Activated naive CD4-positive, alpha-beta T cell treated with Interleukin-2 at 50 U/mL for 16 hours (primary cell): ENCODE data around the gene TMEM213.

ENCODE experiments used
- DNase-seq: peaks from one replicate; pipeline ENCODE4 v3.0.0-alpha.2; 2020

TMEM213 gene

GRCh38 chr7:138843632-138844580 lies 46.1 kb downstream of the TMEM213 start:
- no peak for DNase-seq

GRCh38 chr7:138845711-138846110 lies 47.9 kb downstream of the TMEM213 start:
- DNase-seq: no peak

- DNase-seq: no peak
These were observed 50.5 kb downstream of the TMEM213 start for GRCh38 chr7:138848056-138848980.

- no peak for DNase-seq
These were observed 51.9 kb downstream of the TMEM213 start for GRCh38 chr7:138849701-138850100.

- DNase-seq: no peak
These were observed 54.7 kb downstream of the TMEM213 start for GRCh38 chr7:138852469-138852868.

- DNase-seq: no peak
These were observed 55.7 kb downstream of the TMEM213 start for GRCh38 chr7:138853448-138853847.

GRCh38 chr7:138854115-138854645 lies 56.4 kb downstream of the TMEM213 start:
- DNase-seq: no peak

GRCh38 chr7:138857728-138858127 lies 59.9 kb downstream of the TMEM213 start:
- DNase-seq: no peak

- no peak for DNase-seq
These were observed 63.3 kb downstream of the TMEM213 start for GRCh38 chr7:138861051-138861450.

GRCh38 chr7:138863931-138864330 lies 66.1 kb downstream of the TMEM213 start:
- no peak for DNase-seq

- DNase-seq: no peak
These were observed 66.9 kb downstream of the TMEM213 start for GRCh38 chr7:138864667-138865066.

GRCh38 chr7:138865843-138866242 lies 68.0 kb downstream of the TMEM213 start:
- peak; percentile 23 for DNase-seq

GRCh38 chr7:138866353-138866752 lies 68.6 kb downstream of the TMEM213 start:
- DNase-seq: no peak

GRCh38 chr7:138867744-138868143 lies 70.0 kb downstream of the TMEM213 start:
- DNase-seq: no peak

- DNase-seq: no peak
These were observed 70.9 kb downstream of the TMEM213 start for GRCh38 chr7:138868711-138869110.

GRCh38 chr7:138869353-138869752 lies 71.6 kb downstream of the TMEM213 start:
- no peak for DNase-seq

GRCh38 chr7:138871065-138871813 lies 73.4 kb downstream of the TMEM213 start:
- DNase-seq: no peak

GRCh38 chr7:138871814-138872090 lies 74.0 kb downstream of the TMEM213 start:
- no peak for DNase-seq

- no peak for DNase-seq
These were observed 74.8 kb downstream of the TMEM213 start for GRCh38 chr7:138872576-138872975.

GRCh38 chr7:138873220-138873892 lies 75.6 kb downstream of the TMEM213 start:
- DNase-seq: no peak

GRCh38 chr7:138875794-138876193 lies 78.0 kb downstream of the TMEM213 start:
- DNase-seq: peak; percentile 66

GRCh38 chr7:138876326-138876725 lies 78.5 kb downstream of the TMEM213 start:
- no peak for DNase-seq
